Measurements from ENCODE around the gene KIF1B. TPM values are rescaled to one million over a fixed set of nuclear protein-coding genes. Genes with fewer than 3 reads are reported as not detected.

Gene KIF1B
- total RNA-seq, 1 experiment from 2014 or later: 57.7 TPM

GRCh38 chr1:10338047-10338446 lies 127.7 kb downstream of the KIF1B start:
- no peaks in the 10 kb centered on the region for H3K4me1 ChIP-seq (ENCODE audit: insufficient read depth, low read length)
- H3K23me2 ChIP-seq (ENCODE audit: insufficient read length, low read depth, low read length, poor library complexity, severe bottlenecking): no peaks in the 10 kb centered on the region
- H2AFZ ChIP-seq (ENCODE audit: low read length): no peak overlapping the region
- no peak overlapping the region for H2BK120ac ChIP-seq (ENCODE audit: low read depth, low read length, poor library complexity, severe bottlenecking)
- WGBS (ENCODE audit: extremely low coverage, insufficient read length, low lambda C conversion rate): no CpG with 5 or more reads among the region's 2 CpGs
- Mint-ChIP-seq H3K36me3 (ENCODE audit: insufficient read depth in 1 of 3, low read depth in 3 of 3) (peaks cover 13 to 67% (median 59%) of the 10 kb centered on the region in 3 experiments; a peak in 6 of 7 replicates), H3K4me3 (no peak overlapping the region), H3K27me3 (ENCODE audit: low read depth) (no peaks in the 10 kb centered on the region), H3K27ac (peak overlapping the region in 1 of 3 experiments; percentile 82; a peak in 2 of 7 replicates), H3K4me1 (peaks cover 6 to 19% of the 10 kb centered on the region in 2 experiments), H3K9me3 (no peaks in the 10 kb centered on the region)
- no peak overlapping the region for H3K23ac ChIP-seq (ENCODE audit: insufficient read length, low read depth, low read length)
- DNase-seq: peak; percentile 61
- H3K4me2 ChIP-seq (ENCODE audit: insufficient read depth, insufficient read length, low read length): no peak overlapping the region
- H3K4ac ChIP-seq (ENCODE audit: low read depth, low read length): no peak overlapping the region
- H3K18ac ChIP-seq (ENCODE audit: insufficient read length, low read depth, low read length): no peak overlapping the region
- H4K8ac ChIP-seq (replicated peaks; ENCODE audit: insufficient read length, low read depth, low read length): no peak overlapping the region
- no peak overlapping the region for H2BK12ac ChIP-seq (ENCODE audit: insufficient read length, low read depth, low read length)
- H4K5ac ChIP-seq (ENCODE audit: insufficient read length, low read depth, low read length): no peak overlapping the region
- no peaks in the 10 kb centered on the region for H3K9me3 ChIP-seq (ENCODE audit: control insufficient read depth, low read depth, low read length)
- no peak overlapping the region for H3K9ac ChIP-seq (ENCODE audit: extremely low read depth, insufficient read length, low read length)
- H3K56ac ChIP-seq (ENCODE audit: insufficient read length, low read depth, low read length): no peak overlapping the region
- no peaks in the 10 kb centered on the region for H3K27me3 ChIP-seq (ENCODE audit: insufficient read depth, low read length)
- H3T11ph ChIP-seq (ENCODE audit: low read length): no peak overlapping the region
- H3K27ac ChIP-seq (ENCODE audit: insufficient read length, low read depth, low read length): no peak overlapping the region
- no peaks in the 10 kb centered on the region for H3K79me1 ChIP-seq (ENCODE audit: insufficient read depth, low read depth, low read length, poor library complexity, severe bottlenecking)
- no peak overlapping the region for H4K91ac ChIP-seq (ENCODE audit: insufficient read length, low read depth, low read length)
- H3K14ac ChIP-seq (ENCODE audit: insufficient read depth, low read length): no peak overlapping the region
- TF ChIP-seq CTCF (conservative IDR thresholded peaks at IDR 0.05): peak; percentile 82
- no peak overlapping the region for H2AK5ac ChIP-seq (ENCODE audit: insufficient read length, low read length)
- no peaks in the 10 kb centered on the region for H3K79me2 ChIP-seq (ENCODE audit: insufficient read depth, low read length)
- no peak overlapping the region for H2BK20ac ChIP-seq (ENCODE audit: low read depth, low read length, poor library complexity, severe bottlenecking)
- no peaks in the 10 kb centered on the region for H4K20me1 ChIP-seq (ENCODE audit: control insufficient read depth, insufficient read depth, insufficient read length)
- no peak overlapping the region for H2BK15ac ChIP-seq (ENCODE audit: low read depth, low read length)
- no peak overlapping the region for H2BK5ac ChIP-seq (ENCODE audit: insufficient read length, low read length)
